Nephron progenitor cell (in vitro differentiated cells): ENCODE results near the gene GNAI3.
A peak's percentile ranks its signal among the peaks of the same experiment; 100 is the strongest.

Experiments used
- DNase-seq: peaks from one replicate; pipeline ENCODE4 v3.0.0; 2021
- H3K27ac Mint-ChIP-seq: 2 replicates; pipeline ENCODE4 v1.8.0; 2021; ENCODE audit warnings: mild to moderate bottlenecking, moderate library complexity, mixed read lengths
- H3K27me3 Mint-ChIP-seq: 2 replicates; pipeline ENCODE4 v1.8.0; 2021; ENCODE audit warnings: mild to moderate bottlenecking, low read depth, mixed read lengths; ENCODE audit not compliant: poor library complexity
- H3K36me3 Mint-ChIP-seq: 2 replicates; pipeline ENCODE4 v1.8.0; 2021; ENCODE audit warnings: low read depth, mixed read lengths
- H3K4me1 Mint-ChIP-seq: 2 replicates; pipeline ENCODE4 v1.8.0; 2021; ENCODE audit warnings: mixed read lengths
- H3K4me3 Mint-ChIP-seq: 2 replicates; pipeline ENCODE4 v1.8.0; 2021; ENCODE audit warnings: mild to moderate bottlenecking, moderate library complexity, mixed read lengths
- H3K9me3 Mint-ChIP-seq: 2 replicates; pipeline ENCODE4 v1.8.0; 2021; ENCODE audit warnings: mild to moderate bottlenecking, moderate library complexity, mixed read lengths
- CTCF ChIP-seq: fragments of 200-600 bp; sonication (generic); IDR thresholded peaks from 2 replicates; pipeline ENCODE4 v1.5.0; 2021; ENCODE audit warnings: antibody characterized with exemption

GNAI3 gene

GRCh38 chr1:109654519-109654918 is 106.1 kb downstream of the GNAI3 start:
- Mint-ChIP-seq H3K27ac (no peak overlapping the region), H3K9me3 (no peaks in the 10 kb centered on the region), H3K27me3 (peaks cover 49% of the 10 kb centered on the region), H3K36me3 (peaks cover 4% of the 10 kb centered on the region), H3K4me1 (peaks cover 60% of the 10 kb centered on the region), H3K4me3 (peak overlapping the region; percentile 91)
- no peak for DNase-seq
- no peak for TF ChIP-seq CTCF

GRCh38 chr1:109655615-109656519 is 107.5 kb downstream of the GNAI3 start, which contains the start of gene GSTM4:
Gene GSTM4 (plus strand): TSS chr1:109656099. CDS start chr1:109656390, 291 bp downstream.
- peaks cover 73% of the 10 kb centered on the region for H3K4me1 Mint-ChIP-seq
- DNase-seq = peak; percentile 91
- H3K9me3 Mint-ChIP-seq = no peaks in the 10 kb centered on the region
- H3K36me3 Mint-ChIP-seq = peaks cover 4% of the 10 kb centered on the region
- H3K27me3 Mint-ChIP-seq = peaks cover 41% of the 10 kb centered on the region
- TF ChIP-seq CTCF = no peak
- H3K4me3 Mint-ChIP-seq = peak within 1 kb of the TSS; percentile 91
- no peak within 1 kb of the TSS for H3K27ac Mint-ChIP-seq

DNA sequence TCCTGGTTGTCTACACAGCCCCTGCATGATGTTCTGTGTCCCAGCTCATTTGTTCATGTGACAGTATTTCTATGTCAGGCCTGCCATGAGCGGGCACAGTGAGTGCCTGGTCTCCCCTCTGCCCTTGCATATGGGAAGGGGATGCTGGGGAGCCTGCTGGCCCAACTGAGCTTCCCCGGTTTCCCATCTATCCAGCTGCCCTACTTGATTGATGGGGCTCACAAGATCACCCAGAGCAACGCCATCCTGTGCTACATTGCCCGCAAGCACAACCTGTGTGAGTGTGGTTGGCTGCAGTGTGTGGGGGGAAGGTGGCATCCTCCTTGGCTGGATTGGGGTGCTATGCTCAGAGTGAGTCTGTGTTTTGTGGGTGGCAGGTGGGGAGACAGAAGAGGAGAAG is 109.0 kb downstream of the GNAI3 start:
- no peaks in the 10 kb centered on the region for H3K9me3 Mint-ChIP-seq
- peaks cover 88% of the 10 kb centered on the region for H3K4me1 Mint-ChIP-seq
- H3K27ac Mint-ChIP-seq = no peak overlapping the region
- DNase-seq = no peak
- peaks cover 25% of the 10 kb centered on the region for H3K27me3 Mint-ChIP-seq
- H3K36me3 Mint-ChIP-seq = peaks cover 8% of the 10 kb centered on the region
- TF ChIP-seq CTCF = no peak
- peak overlapping the region; percentile 60 for H3K4me3 Mint-ChIP-seq

DNA sequence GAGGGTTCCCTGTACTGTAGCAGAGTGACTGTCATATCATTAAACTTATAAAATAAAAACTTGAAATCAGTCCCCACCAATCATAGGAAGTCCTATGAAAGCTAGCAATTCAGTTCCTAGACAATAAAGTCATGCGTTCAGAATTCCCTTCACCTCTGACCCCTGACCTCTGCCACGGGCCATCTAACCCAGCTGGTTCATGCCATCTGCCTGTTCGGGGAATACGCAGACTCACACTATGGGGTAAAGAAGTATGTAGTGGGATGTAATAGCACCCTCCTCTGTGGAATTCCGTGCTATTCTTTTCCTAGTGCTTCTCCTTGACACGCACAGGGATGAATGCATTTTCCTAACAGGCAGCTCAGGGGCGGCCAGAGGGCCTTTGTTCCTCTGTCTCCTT is 109.6 kb downstream of the GNAI3 start:
- peak; percentile 31 for DNase-seq
- H3K4me1 Mint-ChIP-seq = peaks cover 91% of the 10 kb centered on the region
- peak overlapping the region; percentile 60 for H3K4me3 Mint-ChIP-seq
- H3K9me3 Mint-ChIP-seq = no peaks in the 10 kb centered on the region
- H3K27ac Mint-ChIP-seq = no peak overlapping the region
- H3K27me3 Mint-ChIP-seq = peaks cover 22% of the 10 kb centered on the region
- TF ChIP-seq CTCF = no peak
- peaks cover 8% of the 10 kb centered on the region for H3K36me3 Mint-ChIP-seq

- peak overlapping the region; percentile 94 for H3K27ac Mint-ChIP-seq
- no peak for TF ChIP-seq CTCF
- peaks cover 8% of the 10 kb centered on the region for H3K36me3 Mint-ChIP-seq
- DNase-seq = no peak
- peaks cover 89% of the 10 kb centered on the region for H3K4me1 Mint-ChIP-seq
- H3K4me3 Mint-ChIP-seq = peak overlapping the region; percentile 60
- H3K27me3 Mint-ChIP-seq = peaks cover 16% of the 10 kb centered on the region
- no peaks in the 10 kb centered on the region for H3K9me3 Mint-ChIP-seq
These were observed 110.2 kb downstream of the GNAI3 start for GRCh38 chr1:109658533-109659042.
